MV-4-11 (cell line): ENCODE results near the gene NELL1.

ENCODE experiments used
- DNase-seq: peaks from one replicate; lab custom pipeline; 2025; lab: John Stamatoyannopoulos, UW

NELL1 gene

DNA sequence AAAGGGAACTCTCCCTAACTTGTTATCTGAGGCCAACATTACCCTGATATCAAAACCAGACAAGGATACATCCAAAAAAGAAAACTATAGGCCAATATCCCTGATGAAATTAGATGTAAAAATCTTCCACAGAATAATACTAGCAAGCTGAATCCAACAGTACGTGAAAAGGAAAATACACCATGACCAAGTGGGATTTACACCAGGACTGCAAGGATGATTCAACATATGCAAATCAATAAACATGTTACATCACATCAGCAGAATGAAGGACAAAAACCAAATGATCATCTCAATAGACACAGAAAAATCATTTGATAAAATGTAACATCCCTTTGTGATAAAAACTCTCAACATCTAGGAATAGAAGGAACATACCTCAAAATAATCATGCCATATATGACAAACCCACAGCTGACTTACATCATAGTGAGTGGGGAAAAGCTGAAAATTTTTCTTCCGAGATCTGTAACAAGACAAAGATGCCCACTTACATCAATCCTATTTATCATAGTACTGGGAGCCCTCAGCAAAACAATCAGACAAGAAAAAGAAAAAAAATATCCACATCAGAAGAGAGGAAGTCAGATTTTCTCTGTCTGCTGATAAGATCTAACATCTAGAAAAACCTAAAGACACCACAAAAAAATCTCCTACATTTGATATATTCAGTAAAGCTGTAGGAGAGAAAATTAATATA, 820.2 kb downstream of the NELL1 start:
- DNase-seq: no peak

GRCh38 chr11:21492931-21493330, 823.5 kb downstream of the NELL1 start:
- DNase-seq: peak; percentile 55

- DNase-seq: peak; percentile 67
These were observed 825.6 kb downstream of the NELL1 start for GRCh38 chr11:21494946-21495345.

DNA sequence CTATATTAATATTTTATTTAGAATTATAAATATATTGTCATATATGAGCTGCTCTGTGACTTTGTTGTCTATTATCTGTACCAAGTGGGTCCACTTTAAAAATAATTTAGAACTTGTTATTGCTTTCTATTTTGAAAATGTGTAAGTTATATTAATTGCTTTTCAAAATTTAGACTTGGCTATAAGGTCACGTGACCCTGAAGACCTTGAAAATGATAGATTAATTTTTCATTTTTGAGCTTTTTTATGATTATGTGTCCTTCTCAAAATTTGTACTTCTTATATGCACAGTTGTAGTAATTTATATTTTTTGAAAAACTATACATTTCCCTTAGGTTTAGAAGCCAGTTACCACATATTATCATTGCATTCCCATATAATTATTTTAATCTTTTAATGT, 826.5 kb downstream of the NELL1 start:
- DNase-seq: no peak

GRCh38 chr11:21501245-21501644, 831.9 kb downstream of the NELL1 start:
- no peak for DNase-seq

DNA sequence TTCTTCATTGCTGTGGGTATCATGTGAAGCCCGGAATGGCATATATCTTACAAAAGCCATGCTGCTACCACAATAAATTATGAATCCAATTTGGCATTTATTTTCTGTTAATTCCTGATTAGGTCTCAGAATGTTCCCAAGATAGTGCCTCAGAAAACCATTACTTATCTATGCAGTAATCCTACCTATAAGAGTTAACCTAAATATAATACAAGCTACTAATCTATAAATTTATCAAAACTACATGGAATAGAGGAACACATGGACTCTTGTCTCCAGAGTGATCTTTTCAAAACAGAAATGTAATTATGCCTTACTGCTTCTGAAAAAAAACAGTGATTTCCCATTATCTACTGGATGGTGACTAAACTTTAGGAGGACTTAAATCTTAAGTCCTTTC, 835.7 kb downstream of the NELL1 start:
- no peak for DNase-seq

GRCh38 chr11:21511835-21512440, 842.6 kb downstream of the NELL1 start:
- peak; percentile 75 for DNase-seq

- DNase-seq: no peak
These were observed 844.9 kb downstream of the NELL1 start for GRCh38 chr11:21514316-21514715.

- DNase-seq: no peak
These were observed 850.9 kb downstream of the NELL1 start for GRCh38 chr11:21520244-21520643.

DNA sequence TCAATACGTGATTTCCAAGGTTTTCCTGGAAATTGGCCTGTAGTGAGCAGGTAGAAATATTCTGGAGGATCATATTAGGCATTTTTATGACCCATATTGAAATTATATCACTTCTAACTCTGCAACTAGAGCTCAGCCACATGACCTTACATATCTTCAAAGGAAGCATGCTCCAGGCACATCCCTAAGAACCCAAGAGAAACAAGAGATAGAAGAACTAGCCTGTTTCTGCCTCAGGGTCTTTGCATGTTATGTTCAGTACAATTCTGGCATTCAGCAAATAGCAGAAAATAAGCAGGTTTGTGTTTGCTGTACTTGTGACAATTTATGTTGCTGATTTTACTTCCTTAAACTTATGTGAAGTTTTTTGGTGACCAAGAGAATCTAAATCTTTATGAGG, 859.8 kb downstream of the NELL1 start:
- DNase-seq: no peak

GRCh38 chr11:21534288-21534687, 864.9 kb downstream of the NELL1 start:
- no peak for DNase-seq

DNA sequence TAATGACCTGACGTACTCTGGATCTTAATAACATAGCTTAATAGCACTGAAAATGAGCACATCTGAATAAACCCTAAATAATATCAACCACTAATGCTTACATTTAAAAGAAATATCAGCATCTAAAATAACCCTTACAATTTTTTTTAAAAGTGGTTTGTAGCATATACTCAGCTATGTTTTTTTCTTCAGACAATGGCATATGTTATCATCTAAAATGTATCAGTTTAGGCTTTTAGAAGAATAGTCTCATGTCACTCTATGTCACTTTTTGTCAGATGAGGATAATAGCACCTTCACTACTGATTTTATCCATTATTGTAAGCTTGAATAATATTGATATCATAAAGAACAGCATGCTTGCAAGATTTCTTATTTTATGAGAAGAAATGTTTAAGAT, 868.6 kb downstream of the NELL1 start:
- DNase-seq: no peak

DNA sequence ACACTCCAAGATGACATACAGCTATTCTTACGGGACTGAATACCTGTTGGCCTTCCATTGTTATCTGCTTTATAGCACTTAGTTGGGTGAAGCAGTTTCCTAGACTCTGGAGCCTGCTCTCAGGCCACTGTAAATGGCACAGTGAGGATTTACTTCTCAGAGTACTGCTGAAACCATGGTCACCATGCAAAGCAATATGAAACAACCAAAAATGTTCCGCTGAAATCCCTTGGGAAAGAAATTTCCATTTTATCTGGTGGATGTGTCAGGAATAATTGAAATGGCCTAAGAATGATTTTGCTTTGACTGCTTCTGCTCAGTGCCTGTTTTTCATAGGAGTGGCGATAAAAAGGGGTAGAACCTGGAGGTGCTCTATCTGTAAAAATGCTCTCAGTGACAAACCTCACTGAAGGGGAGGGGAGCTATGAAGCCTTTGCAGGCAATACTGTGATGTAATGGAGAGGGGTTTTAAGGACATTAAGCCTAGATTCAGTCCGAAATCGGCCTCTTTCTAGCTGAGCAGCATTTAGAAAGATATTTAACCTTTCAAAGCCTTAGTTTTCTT, 871.9 kb downstream of the NELL1 start:
- DNase-seq: no peak

DNA sequence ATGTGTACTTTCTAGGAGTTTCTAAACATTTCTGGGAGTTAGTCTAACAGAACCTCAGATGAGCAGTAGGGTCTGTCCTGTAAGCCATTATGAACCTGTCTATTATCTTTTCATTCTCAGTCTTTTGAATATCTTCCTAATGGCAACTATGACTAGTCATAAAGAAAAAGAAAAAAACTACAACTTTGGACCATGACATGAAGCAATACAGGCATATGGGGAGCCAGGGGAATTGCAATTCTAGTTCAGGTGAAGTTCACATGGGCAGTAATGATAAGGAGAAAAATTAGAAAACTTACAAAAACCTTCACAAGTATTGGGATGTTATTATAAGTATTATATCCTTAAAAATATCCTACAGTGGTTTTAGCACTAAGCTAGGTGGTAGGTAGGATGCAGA, 874.5 kb downstream of the NELL1 start:
- DNase-seq: no peak

DNA sequence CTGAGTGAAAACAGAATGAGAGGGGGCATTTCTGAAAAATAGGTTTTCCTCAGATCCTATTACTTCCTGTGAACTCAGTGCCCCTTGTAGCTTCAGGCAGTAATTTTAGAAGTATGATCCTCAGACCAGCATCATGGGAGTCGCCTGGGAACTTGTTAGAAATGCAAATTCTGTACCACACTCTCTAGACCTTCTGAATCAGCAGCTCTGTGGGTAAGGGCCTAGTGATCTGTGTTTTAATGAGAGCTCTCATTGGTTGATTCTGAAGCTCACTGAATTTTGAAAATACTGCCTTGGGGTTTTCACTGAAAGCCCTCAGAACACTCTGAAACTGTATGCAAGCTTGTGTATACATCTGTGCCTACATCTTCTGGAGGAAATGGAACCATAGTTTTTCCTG, 876.3 kb downstream of the NELL1 start:
- DNase-seq: no peak

DNA sequence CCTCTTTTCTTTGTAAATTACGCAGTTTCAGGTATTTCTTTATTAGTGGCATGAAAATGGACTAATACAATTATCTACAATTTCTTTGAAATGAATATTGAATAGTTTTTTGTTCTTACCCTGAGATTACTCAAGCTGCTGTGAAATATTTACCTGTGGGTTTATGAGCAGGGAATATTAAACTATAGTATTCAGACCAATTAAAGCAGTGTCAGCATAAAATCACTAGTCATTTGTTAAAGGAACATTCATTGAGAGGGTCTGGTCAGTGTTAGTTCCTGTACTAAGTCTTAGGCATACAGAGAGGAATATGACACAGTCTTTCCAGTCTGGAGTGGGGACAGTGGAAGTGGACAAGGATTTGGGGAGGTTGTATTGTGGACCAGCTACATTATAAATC, 877.3 kb downstream of the NELL1 start:
- no peak for DNase-seq

- no peak for DNase-seq
These were observed 883.5 kb downstream of the NELL1 start for GRCh38 chr11:21552911-21553310.

- DNase-seq: no peak
These were observed 884.4 kb downstream of the NELL1 start for GRCh38 chr11:21553795-21554194.

DNA sequence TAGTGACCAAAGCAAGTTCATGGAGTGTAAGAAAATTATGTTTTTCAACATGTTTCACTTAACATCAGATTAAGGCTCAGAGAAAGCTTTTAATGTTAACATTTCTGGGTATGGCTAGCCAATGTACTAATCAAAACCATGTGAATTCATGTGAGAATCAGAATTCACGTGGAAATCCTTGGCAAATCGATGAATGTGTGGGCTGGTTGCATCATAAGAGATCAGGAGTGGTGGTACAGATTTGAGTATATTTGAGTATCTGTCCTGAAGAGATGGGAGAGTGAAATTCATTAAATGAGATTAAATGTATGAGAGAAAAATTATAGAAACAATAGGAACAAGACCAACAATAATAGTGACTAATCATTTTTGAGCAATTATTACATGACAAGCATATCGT, 884.9 kb downstream of the NELL1 start:
- no peak for DNase-seq

DNA sequence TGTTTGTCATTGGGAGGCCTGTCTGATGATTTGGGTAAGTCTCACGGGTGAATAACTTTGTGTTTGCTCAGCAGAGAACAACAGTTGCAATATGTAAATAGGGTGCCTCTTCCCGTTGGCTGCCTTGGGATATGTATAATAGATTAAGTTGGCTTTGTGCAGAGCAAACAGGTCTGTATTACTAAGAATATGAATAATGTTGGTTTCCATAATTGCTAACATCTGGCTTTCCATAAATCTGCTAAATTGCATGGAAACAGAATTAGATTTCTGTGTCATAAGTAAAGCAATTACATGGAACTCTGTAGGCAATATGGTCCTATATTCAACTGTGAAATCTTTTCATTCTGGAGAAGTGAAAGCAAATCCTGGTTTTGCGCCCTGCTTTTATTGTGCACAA, 887.5 kb downstream of the NELL1 start:
- DNase-seq: no peak

DNA sequence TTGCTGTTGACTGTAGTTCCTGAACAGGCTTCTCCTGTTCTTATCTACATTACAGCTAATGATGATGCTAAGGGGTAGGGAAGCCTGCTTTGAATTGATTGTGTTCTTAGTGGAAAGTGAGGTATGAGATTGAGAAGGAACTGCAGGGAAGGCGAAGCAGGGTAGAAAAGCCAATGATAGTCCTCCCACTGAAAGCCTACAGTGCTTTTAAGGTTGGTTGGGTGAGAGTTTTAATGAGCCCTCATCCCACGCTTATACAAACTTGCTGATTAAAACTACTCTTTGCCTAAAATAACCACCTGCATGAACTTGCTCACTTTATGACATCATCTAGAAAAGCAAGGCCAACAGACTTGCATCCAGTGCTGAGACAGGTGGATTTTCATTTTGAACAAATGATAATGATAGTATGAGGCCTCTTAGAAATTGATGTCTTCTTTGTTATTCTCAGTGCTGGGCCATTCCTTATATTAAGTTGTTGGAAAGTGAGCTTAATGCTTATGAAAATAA, 891.1 kb downstream of the NELL1 start:
- DNase-seq: no peak

GRCh38 chr11:21561581-21561980, 892.2 kb downstream of the NELL1 start:
- DNase-seq: no peak

- peak; percentile 65 for DNase-seq
These were observed 894.7 kb downstream of the NELL1 start for GRCh38 chr11:21564095-21564494.
